GM23338 (cell line): ENCODE results near the gene LRP4. TPM values are rescaled to one million over a fixed set of nuclear protein-coding genes. Genes with fewer than 3 reads are reported as not detected.

Experiments
- ATAC-seq: fragments of 200-7000 bp; cut with Tn5 transposase; 3 replicates; pipeline ENCODE4 v1.9.1; 2020
- DNase-seq: peaks from one replicate; pipeline ENCODE4 v3.0.0-alpha.2; 2015; ENCODE audit warnings: low spot score
- H2AFZ ChIP-seq: fragments of 200-600 bp; sonication (generic); 2 replicates; pipeline ENCODE4 v1.8.0; 2016; ENCODE audit warnings: antibody characterized with exemption, mild to moderate bottlenecking, moderate library complexity
- H3F3A ChIP-seq: fragments of 200-600 bp; sonication (generic); replicated peaks from 2 replicates; pipeline ENCODE4 v1.8.0; 2017; ENCODE audit warnings: antibody characterized with exemption, mixed run types, low read depth
- H3K27ac ChIP-seq: fragments of 200-600 bp; sonication (generic); 2 replicates; pipeline ENCODE4 v1.6.1; 2016; ENCODE audit warnings: low read depth
- H3K27me3 ChIP-seq: fragments of 200-600 bp; sonication (generic); 2 replicates; pipeline ENCODE4 v1.8.0; 2016; ENCODE audit warnings: mild to moderate bottlenecking, mixed run types, moderate library complexity; ENCODE audit not compliant: insufficient read depth
- H3K36me3 ChIP-seq: fragments of 200-600 bp; sonication (generic); 2 replicates; pipeline ENCODE4 v1.8.0; 2016; ENCODE audit warnings: mild to moderate bottlenecking; ENCODE audit not compliant: insufficient read depth
- H3K4me1 ChIP-seq: fragments of 200-600 bp; sonication (generic); 2 replicates; pipeline ENCODE4 v1.8.0; 2016; ENCODE audit warnings: mild to moderate bottlenecking, moderate library complexity; ENCODE audit not compliant: insufficient read depth
- H3K4me2 ChIP-seq: fragments of 200-600 bp; sonication (generic); 2 replicates; pipeline ENCODE4 v1.7.1; 2017; ENCODE audit warnings: mixed run types
- H3K4me3 ChIP-seq: fragments of 200-600 bp; sonication (generic); 2 replicates; pipeline ENCODE4 v1.6.1; 2016; ENCODE audit warnings: mixed run types
- H3K79me2 ChIP-seq: fragments of 200-600 bp; sonication (generic); replicated peaks from 2 replicates; pipeline ENCODE4 v1.8.0; 2017; ENCODE audit warnings: mild to moderate bottlenecking; ENCODE audit not compliant: insufficient read depth
- H3K9me2 ChIP-seq: fragments of 200-600 bp; sonication (generic); 2 replicates; pipeline ENCODE4 v1.8.0; 2017; ENCODE audit not compliant: insufficient read depth
- H4K20me1 ChIP-seq: fragments of 200-600 bp; sonication (generic); replicated peaks from 2 replicates; pipeline ENCODE4 v1.8.0; 2017; ENCODE audit warnings: mild to moderate bottlenecking; ENCODE audit not compliant: insufficient read depth
- H3K27ac Mint-ChIP-seq: 2 replicates; pipeline ENCODE4 v1.8.0; 2020; ENCODE audit warnings: inconsistent platforms, mild to moderate bottlenecking, moderate library complexity, mixed read lengths
- H3K27me3 Mint-ChIP-seq: 3 replicates; pipeline ENCODE4 v1.8.0; 2022; ENCODE audit warnings: low read depth, mild to moderate bottlenecking, moderate library complexity, mixed read lengths, inconsistent platforms; ENCODE audit not compliant: insufficient read depth, poor library complexity
- H3K36me3 Mint-ChIP-seq: 3 replicates; pipeline ENCODE4 v1.8.0; 2021; ENCODE audit warnings: low read depth, mild to moderate bottlenecking, inconsistent platforms, moderate library complexity, mixed read lengths
- H3K4me1 Mint-ChIP-seq: 3 replicates; pipeline ENCODE4 v1.8.0; 2020; ENCODE audit warnings: mild to moderate bottlenecking, inconsistent platforms, mixed read lengths
- H3K4me3 Mint-ChIP-seq: 3 replicates; pipeline ENCODE4 v1.8.0; 2021; ENCODE audit warnings: moderate library complexity, mild to moderate bottlenecking, inconsistent platforms, mixed read lengths
- H3K9me3 Mint-ChIP-seq: 3 replicates; pipeline ENCODE4 v1.8.0; 2020; ENCODE audit warnings: moderate library complexity, mild to moderate bottlenecking, inconsistent platforms, mixed read lengths
- CREB1 ChIP-seq: fragments of 250-450 bp; sonication (Bioruptor Pico); IDR thresholded peaks from 2 replicates; pipeline ENCODE4 v1.5.0; 2020; ENCODE audit warnings: low read depth, mild to moderate bottlenecking, moderate library complexity
- EZH2 ChIP-seq: fragments of 200-600 bp; sonication (generic); IDR thresholded peaks from one replicate; pipeline ENCODE4 v1.8.0; 2017; ENCODE audit warnings: antibody characterized with exemption, mild to moderate bottlenecking, low read depth; ENCODE audit not compliant: unreplicated experiment
- EZH2phosphoT487 ChIP-seq: fragments of 200-600 bp; sonication (generic); IDR thresholded peaks from one replicate; pipeline ENCODE4 v1.8.1; 2018; ENCODE audit warnings: antibody characterized with exemption; ENCODE audit not compliant: unreplicated experiment
- JUNB ChIP-seq: IDR thresholded peaks from one replicate; pipeline ENCODE4 v1.6.1; 2016; ENCODE audit warnings: antibody characterized with exemption; ENCODE audit not compliant: unreplicated experiment
- NANOG ChIP-seq: IDR thresholded peaks from 2 replicates; pipeline ENCODE4 v1.6.1; 2016; ENCODE audit warnings: antibody characterized with exemption, borderline replicate concordance
- POLR2AphosphoS5 ChIP-seq: IDR thresholded peaks from 2 replicates; pipeline ENCODE4 v1.6.1; 2016; ENCODE audit warnings: antibody characterized with exemption, low read depth
- STAT1 ChIP-seq: IDR thresholded peaks from one replicate; pipeline ENCODE4 v1.6.1; 2016; ENCODE audit warnings: antibody characterized with exemption; ENCODE audit not compliant: unreplicated experiment
- ZNF331 ChIP-seq: fragments of 250-450 bp; sonication (Bioruptor Pico); IDR thresholded peaks from 2 replicates; pipeline ENCODE4 v1.5.0; 2020; ENCODE audit warnings: low read depth, mild to moderate bottlenecking, moderate library complexity
- polyA plus RNA-seq: library from polyadenylated mRNA; unstranded; fragments of >200 nt; fragmentation: Nextera tagmentation; extraction: Ambion mirVana; gene quantifications from 2 replicates; pipeline ENCODE4 v1.2.1, GENCODE V29; 2016
- total RNA-seq: library from RNA; depleted of rRNA; stranded (reverse); fragments of >200 nt; shearing (Covaris generic); gene quantifications from 2 replicates; pipeline ENCODE4 v1.2.3, GENCODE V29; 2014
- TF ChIP-seq, protein P1 (sequence below): IDR thresholded peaks from 2 replicates; pipeline ENCODE4 v1.6.1; 2016; ENCODE audit warnings: antibody characterized with exemption
- TF ChIP-seq, protein P2 (sequence below): IDR thresholded peaks from one replicate; pipeline ENCODE4 v1.6.1; 2018; ENCODE audit warnings: antibody characterized with exemption; ENCODE audit not compliant: unreplicated experiment
- TF ChIP-seq, protein P3 (sequence below), 2 experiments: fragments of 200-600 bp in 1 of 2; sonication (generic) in 1 of 2; conservative IDR thresholded peaks; 2 replicates each; pipeline versions ENCODE4 v1.5.1 to v1.6.1; 2016 to 2017; ENCODE audit warnings: antibody characterized with exemption in 2 of 2, low read depth in 2 of 2, mild to moderate bottlenecking in 2 of 2, moderate library complexity in 1 of 2

Gene LRP4
- total and polyA plus RNA-seq, 2 experiments from 2014 or later, result 6.0 to 18.4 TPM

DNA sequence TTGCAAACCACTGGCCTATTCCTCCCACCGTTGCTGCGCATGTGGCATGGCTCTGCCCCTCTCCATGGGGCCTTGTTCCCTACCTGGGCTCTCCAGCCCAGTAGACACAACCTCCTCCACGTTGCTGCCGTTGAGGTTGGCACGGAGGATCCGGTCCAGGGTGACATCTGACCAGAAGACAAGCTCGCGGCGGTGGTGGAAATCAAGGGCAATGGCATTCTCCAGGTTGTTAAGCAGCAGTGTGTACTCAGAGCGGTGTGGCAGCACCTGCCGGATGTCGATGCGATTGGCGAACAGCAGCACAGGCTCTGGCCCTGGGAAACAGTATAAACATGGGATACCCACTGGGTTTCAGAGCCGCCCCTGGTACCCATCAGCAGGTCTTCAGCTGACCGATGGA lies 23.8 kb downstream of the LRP4 start:
- Mint-ChIP-seq H3K36me3 (peaks cover 65% of the 10 kb centered on the region), H3K27ac (no peak overlapping the region), H3K4me1 (peaks cover 2% of the 10 kb centered on the region; the same call in 1 of the 3 replicates), H3K9me3 (peaks cover 7% of the 10 kb centered on the region; the same call in 1 of the 3 replicates), H3K4me3 (no peak overlapping the region), H3K27me3 (peaks cover 6% of the 10 kb centered on the region)
- no peaks in the 10 kb centered on the region for H3F3A ChIP-seq
- H3K36me3 ChIP-seq, result peaks cover 6% of the 10 kb centered on the region; the same call in 1 of the 2 replicates
- H3K4me3 ChIP-seq, result no peak overlapping the region
- no peak overlapping the region for H3K4me2 ChIP-seq
- TF ChIP-seq POLR2AphosphoS5 (no peak), JUNB (no peak), EZH2 (no peak), NANOG (no peak), STAT1 (no peak), EZH2phosphoT487 (no peak)
- TF ChIP-seq, protein P1, sequence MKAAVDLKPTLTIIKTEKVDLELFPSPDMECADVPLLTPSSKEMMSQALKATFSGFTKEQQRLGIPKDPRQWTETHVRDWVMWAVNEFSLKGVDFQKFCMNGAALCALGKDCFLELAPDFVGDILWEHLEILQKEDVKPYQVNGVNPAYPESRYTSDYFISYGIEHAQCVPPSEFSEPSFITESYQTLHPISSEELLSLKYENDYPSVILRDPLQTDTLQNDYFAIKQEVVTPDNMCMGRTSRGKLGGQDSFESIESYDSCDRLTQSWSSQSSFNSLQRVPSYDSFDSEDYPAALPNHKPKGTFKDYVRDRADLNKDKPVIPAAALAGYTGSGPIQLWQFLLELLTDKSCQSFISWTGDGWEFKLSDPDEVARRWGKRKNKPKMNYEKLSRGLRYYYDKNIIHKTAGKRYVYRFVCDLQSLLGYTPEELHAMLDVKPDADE, result no peak
- TF ChIP-seq, protein P2, sequence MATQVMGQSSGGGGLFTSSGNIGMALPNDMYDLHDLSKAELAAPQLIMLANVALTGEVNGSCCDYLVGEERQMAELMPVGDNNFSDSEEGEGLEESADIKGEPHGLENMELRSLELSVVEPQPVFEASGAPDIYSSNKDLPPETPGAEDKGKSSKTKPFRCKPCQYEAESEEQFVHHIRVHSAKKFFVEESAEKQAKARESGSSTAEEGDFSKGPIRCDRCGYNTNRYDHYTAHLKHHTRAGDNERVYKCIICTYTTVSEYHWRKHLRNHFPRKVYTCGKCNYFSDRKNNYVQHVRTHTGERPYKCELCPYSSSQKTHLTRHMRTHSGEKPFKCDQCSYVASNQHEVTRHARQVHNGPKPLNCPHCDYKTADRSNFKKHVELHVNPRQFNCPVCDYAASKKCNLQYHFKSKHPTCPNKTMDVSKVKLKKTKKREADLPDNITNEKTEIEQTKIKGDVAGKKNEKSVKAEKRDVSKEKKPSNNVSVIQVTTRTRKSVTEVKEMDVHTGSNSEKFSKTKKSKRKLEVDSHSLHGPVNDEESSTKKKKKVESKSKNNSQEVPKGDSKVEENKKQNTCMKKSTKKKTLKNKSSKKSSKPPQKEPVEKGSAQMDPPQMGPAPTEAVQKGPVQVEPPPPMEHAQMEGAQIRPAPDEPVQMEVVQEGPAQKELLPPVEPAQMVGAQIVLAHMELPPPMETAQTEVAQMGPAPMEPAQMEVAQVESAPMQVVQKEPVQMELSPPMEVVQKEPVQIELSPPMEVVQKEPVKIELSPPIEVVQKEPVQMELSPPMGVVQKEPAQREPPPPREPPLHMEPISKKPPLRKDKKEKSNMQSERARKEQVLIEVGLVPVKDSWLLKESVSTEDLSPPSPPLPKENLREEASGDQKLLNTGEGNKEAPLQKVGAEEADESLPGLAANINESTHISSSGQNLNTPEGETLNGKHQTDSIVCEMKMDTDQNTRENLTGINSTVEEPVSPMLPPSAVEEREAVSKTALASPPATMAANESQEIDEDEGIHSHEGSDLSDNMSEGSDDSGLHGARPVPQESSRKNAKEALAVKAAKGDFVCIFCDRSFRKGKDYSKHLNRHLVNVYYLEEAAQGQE, result no peak
- no peaks in the 10 kb centered on the region for H3K79me2 ChIP-seq
- no peak for ATAC-seq
- no peaks in the 10 kb centered on the region for H3K4me1 ChIP-seq
- no peaks in the 10 kb centered on the region; the same call in 1 of the 2 replicates for H4K20me1 ChIP-seq
- H3K27me3 ChIP-seq, result no peaks in the 10 kb centered on the region
- no peak for DNase-seq
- no peaks in the 10 kb centered on the region for H3K9me2 ChIP-seq
- H3K27ac ChIP-seq, result no peak overlapping the region
- no peak overlapping the region for H2AFZ ChIP-seq

DNA sequence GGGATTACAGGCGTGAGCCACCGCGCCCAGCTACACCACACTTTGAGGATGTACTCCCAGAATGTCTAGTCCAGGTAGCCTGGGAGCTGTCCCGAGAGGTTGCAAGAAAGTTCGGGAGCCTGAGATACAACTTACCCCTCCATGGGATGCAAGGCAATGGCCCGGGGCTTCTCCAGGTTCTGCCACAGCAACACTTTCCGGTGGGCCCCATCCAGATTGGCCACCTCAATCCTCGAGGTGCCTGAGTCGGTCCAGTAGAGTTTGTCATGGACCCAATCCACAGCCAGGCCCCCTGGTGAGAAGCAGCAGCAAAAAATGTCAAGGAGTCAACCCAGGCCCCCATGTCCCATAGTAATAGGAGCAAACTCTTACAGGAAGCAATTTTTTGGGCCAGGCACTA lies 25.5 kb downstream of the LRP4 start:
- no peaks in the 10 kb centered on the region for H3K9me2 ChIP-seq
- no peaks in the 10 kb centered on the region for H3K27me3 ChIP-seq
- Mint-ChIP-seq H3K4me1 (peaks cover 2% of the 10 kb centered on the region; the same call in 1 of the 3 replicates), H3K27ac (no peak overlapping the region), H3K36me3 (peaks cover 55% of the 10 kb centered on the region), H3K27me3 (no peaks in the 10 kb centered on the region), H3K4me3 (no peak overlapping the region), H3K9me3 (no peaks in the 10 kb centered on the region)
- H3K4me1 ChIP-seq, result no peaks in the 10 kb centered on the region
- no peak overlapping the region for H3K4me2 ChIP-seq
- no peaks in the 10 kb centered on the region for H3K79me2 ChIP-seq
- H3K27ac ChIP-seq, result no peak overlapping the region
- peaks cover 16% of the 10 kb centered on the region; the same call in 1 of the 2 replicates for H3K36me3 ChIP-seq
- no peaks in the 10 kb centered on the region; the same call in 1 of the 2 replicates for H4K20me1 ChIP-seq
- ATAC-seq, result no peak
- no peak overlapping the region for H2AFZ ChIP-seq
- no peak for DNase-seq
- no peak overlapping the region for H3K4me3 ChIP-seq
- H3F3A ChIP-seq, result no peaks in the 10 kb centered on the region
- TF ChIP-seq CREB1 (CRISPR knock-in tag), result no peak
- TF ChIP-seq, protein P3, sequence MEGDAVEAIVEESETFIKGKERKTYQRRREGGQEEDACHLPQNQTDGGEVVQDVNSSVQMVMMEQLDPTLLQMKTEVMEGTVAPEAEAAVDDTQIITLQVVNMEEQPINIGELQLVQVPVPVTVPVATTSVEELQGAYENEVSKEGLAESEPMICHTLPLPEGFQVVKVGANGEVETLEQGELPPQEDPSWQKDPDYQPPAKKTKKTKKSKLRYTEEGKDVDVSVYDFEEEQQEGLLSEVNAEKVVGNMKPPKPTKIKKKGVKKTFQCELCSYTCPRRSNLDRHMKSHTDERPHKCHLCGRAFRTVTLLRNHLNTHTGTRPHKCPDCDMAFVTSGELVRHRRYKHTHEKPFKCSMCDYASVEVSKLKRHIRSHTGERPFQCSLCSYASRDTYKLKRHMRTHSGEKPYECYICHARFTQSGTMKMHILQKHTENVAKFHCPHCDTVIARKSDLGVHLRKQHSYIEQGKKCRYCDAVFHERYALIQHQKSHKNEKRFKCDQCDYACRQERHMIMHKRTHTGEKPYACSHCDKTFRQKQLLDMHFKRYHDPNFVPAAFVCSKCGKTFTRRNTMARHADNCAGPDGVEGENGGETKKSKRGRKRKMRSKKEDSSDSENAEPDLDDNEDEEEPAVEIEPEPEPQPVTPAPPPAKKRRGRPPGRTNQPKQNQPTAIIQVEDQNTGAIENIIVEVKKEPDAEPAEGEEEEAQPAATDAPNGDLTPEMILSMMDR (conservative IDR thresholded peaks at IDR 0.05; ENCODE audit: low read depth in 2 of 2), result no peak
- TF ChIP-seq, protein P2, result no peak
- TF ChIP-seq POLR2AphosphoS5, result no peak
- TF ChIP-seq EZH2phosphoT487, result no peak
- TF ChIP-seq NANOG, result no peak
- TF ChIP-seq STAT1, result no peak
- TF ChIP-seq ZNF331, result no peak
- TF ChIP-seq EZH2, result no peak
- no peak for TF ChIP-seq JUNB
- TF ChIP-seq, protein P1, result no peak
